ENCODE measurements around the gene CCDC177. TPM values are rescaled to one million over a fixed set of nuclear protein-coding genes. Genes with fewer than 3 reads are reported as not detected.
A peak's percentile ranks its signal among the peaks of the same experiment; 100 is the strongest.

Gene CCDC177
- total and polyA plus RNA-seq, 2 donors (not counting 1 experiment from before 2014, with no cell fraction given) = not detected

DNA sequence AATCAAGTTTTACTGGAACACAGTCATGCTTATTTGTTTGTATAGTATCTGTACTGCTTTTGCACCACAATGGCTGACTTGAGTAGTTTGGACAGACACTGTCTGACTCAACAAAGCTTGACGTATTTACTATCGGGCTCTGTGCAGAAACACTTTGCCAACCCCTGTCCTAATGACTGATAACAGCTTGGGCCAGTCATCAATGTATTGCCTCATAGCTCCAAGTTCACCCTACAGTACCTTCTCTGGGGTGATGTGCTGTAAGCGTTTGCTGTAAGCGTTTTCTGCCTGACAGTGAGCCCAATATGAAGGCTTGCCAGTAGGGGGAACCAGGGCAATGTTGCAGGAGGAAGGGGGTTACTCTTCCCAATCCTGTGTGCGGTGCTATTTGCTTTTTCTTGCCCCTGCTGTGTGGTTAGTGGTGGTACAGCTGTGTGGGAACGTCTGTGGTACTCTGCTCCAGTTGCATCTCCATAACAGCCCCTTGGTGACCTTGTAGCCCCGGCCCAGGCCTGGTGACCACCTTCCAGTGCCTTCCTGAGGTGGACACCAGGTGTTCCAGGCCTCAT lies 5.4 kb upstream of the CCDC177 start:
- no peak overlapping the region for H3K4me2 ChIP-seq (ENCODE audit: extremely low read depth, insufficient read depth, low read length)
- peak; percentile 91 to 99 for DNase-seq (ENCODE audit: low read depth in 2 of 2)
- no peaks in the 10 kb centered on the region for H3K36me3 ChIP-seq (ENCODE audit: control insufficient read depth, insufficient read depth, low read length)
- H3K27me3 ChIP-seq (ENCODE audit: control insufficient read depth, insufficient read depth, low read length) = peaks cover 11% of the 10 kb centered on the region
- peaks cover 2% of the 10 kb centered on the region for H3K4me1 ChIP-seq (ENCODE audit: control insufficient read depth, extremely low read depth, insufficient read depth, low read length)
- no peak overlapping the region for H2AFZ ChIP-seq (ENCODE audit: low read length)
- TF ChIP-seq, protein P1, sequence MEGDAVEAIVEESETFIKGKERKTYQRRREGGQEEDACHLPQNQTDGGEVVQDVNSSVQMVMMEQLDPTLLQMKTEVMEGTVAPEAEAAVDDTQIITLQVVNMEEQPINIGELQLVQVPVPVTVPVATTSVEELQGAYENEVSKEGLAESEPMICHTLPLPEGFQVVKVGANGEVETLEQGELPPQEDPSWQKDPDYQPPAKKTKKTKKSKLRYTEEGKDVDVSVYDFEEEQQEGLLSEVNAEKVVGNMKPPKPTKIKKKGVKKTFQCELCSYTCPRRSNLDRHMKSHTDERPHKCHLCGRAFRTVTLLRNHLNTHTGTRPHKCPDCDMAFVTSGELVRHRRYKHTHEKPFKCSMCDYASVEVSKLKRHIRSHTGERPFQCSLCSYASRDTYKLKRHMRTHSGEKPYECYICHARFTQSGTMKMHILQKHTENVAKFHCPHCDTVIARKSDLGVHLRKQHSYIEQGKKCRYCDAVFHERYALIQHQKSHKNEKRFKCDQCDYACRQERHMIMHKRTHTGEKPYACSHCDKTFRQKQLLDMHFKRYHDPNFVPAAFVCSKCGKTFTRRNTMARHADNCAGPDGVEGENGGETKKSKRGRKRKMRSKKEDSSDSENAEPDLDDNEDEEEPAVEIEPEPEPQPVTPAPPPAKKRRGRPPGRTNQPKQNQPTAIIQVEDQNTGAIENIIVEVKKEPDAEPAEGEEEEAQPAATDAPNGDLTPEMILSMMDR (conservative IDR thresholded peaks at IDR 0.05 in 1 of 2, IDR thresholded peaks at IDR 0.05 in 1 of 2; ENCODE audit: low read depth in 1 of 2, low read length in 2 of 2) = peak; percentile 59 to 89
- TF ChIP-seq EZH2 (IDR thresholded peaks at IDR 0.05; ENCODE audit: low read length, missing control alignments) = no peak
- H4K20me1 ChIP-seq (ENCODE audit: control insufficient read depth, extremely low read depth, insufficient read depth, low read length) = no peaks in the 10 kb centered on the region
- no peak overlapping the region for H3K27ac ChIP-seq (ENCODE audit: insufficient read depth, low read length)
- no peaks in the 10 kb centered on the region for H3K79me2 ChIP-seq (ENCODE audit: control insufficient read depth, insufficient read depth, low read length)
- H3K4me3 ChIP-seq (replicated peaks in 1 of 4; ENCODE audit: control extremely low read depth in 1 of 4, insufficient read depth in 1 of 4, low read depth in 3 of 4, low read length in 4 of 4) = no peak overlapping the region
- H3K9ac ChIP-seq (ENCODE audit: insufficient read depth, low read length) = no peak overlapping the region
- no peaks in the 10 kb centered on the region for H3K9me3 ChIP-seq (ENCODE audit: control insufficient read depth, insufficient read depth, low read depth, low read length)

DNA sequence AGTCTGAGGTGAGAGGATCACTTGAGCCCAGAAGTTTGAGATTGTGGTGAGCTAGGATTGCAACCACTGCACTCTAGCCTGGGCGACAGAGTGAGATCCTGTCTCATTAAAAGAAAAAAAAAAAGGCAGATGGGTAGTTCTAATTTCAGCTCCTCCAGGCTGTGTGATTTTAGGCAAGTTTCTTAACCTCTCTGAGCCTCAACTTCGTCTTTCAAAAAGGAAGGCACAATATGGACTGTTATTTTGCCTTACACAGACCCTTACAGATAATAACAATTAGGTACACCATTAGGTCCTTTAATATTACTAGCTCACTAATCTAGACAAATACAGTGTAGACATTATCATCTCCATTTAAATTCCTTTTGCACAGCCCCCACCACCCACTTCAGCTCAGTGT lies 4.8 kb upstream of the CCDC177 start:
- no peak overlapping the region for H3K4me2 ChIP-seq (ENCODE audit: extremely low read depth, insufficient read depth, low read length)
- H3K4me3 ChIP-seq (replicated peaks in 1 of 4; ENCODE audit: control extremely low read depth in 1 of 4, insufficient read depth in 1 of 4, low read depth in 3 of 4, low read length in 4 of 4) = no peak overlapping the region
- H3K9ac ChIP-seq (ENCODE audit: insufficient read depth, low read length) = no peak overlapping the region
- no peak for DNase-seq (ENCODE audit: low read depth in 2 of 2)
- H3K79me2 ChIP-seq (ENCODE audit: control insufficient read depth, insufficient read depth, low read length) = no peaks in the 10 kb centered on the region
- H3K27ac ChIP-seq (ENCODE audit: insufficient read depth, low read length) = no peak overlapping the region
- peaks cover 2% of the 10 kb centered on the region for H3K4me1 ChIP-seq (ENCODE audit: control insufficient read depth, extremely low read depth, insufficient read depth, low read length)
- peak; percentile 45 for TF ChIP-seq EZH2 (IDR thresholded peaks at IDR 0.05; ENCODE audit: low read length, missing control alignments)
- TF ChIP-seq, protein P1 (conservative IDR thresholded peaks at IDR 0.05 in 1 of 2, IDR thresholded peaks at IDR 0.05 in 1 of 2; ENCODE audit: low read depth in 1 of 2, low read length in 2 of 2) = no peak
- H3K36me3 ChIP-seq (ENCODE audit: control insufficient read depth, insufficient read depth, low read length) = no peaks in the 10 kb centered on the region
- no peak overlapping the region for H2AFZ ChIP-seq (ENCODE audit: low read length)
- H4K20me1 ChIP-seq (ENCODE audit: control insufficient read depth, extremely low read depth, insufficient read depth, low read length) = no peaks in the 10 kb centered on the region
- no peaks in the 10 kb centered on the region for H3K9me3 ChIP-seq (ENCODE audit: control insufficient read depth, insufficient read depth, low read depth, low read length)
- H3K27me3 ChIP-seq (ENCODE audit: control insufficient read depth, insufficient read depth, low read length) = peaks cover 13% of the 10 kb centered on the region

DNA sequence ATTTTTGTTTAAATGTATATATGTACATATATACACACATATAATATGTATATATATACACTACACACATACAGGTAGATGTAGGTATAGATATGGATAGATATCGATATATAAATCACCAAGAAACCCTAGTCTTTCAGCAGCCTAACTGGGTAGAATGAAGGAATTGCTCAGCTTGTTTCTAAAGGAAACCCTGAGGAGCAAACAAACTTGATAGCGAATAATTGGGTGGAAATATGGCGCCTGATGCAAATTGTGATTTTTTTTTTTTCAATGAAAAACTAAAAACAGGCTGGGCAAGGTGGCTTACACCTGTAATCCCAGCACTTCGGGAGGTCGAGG lies 254 bp upstream of the CCDC177 start:
- H3K9ac ChIP-seq (ENCODE audit: insufficient read depth, low read length) = no peak overlapping the region
- TF ChIP-seq EZH2 (IDR thresholded peaks at IDR 0.05; ENCODE audit: low read length, missing control alignments) = no peak
- TF ChIP-seq, protein P1 (conservative IDR thresholded peaks at IDR 0.05 in 1 of 2, IDR thresholded peaks at IDR 0.05 in 1 of 2; ENCODE audit: low read depth in 1 of 2, low read length in 2 of 2) = no peak
- no peaks in the 10 kb centered on the region for H3K9me3 ChIP-seq (ENCODE audit: control insufficient read depth, insufficient read depth, low read depth, low read length)
- H4K20me1 ChIP-seq (ENCODE audit: control insufficient read depth, extremely low read depth, insufficient read depth, low read length) = no peaks in the 10 kb centered on the region
- H2AFZ ChIP-seq (ENCODE audit: low read length) = no peak overlapping the region
- no peaks in the 10 kb centered on the region for H3K79me2 ChIP-seq (ENCODE audit: control insufficient read depth, insufficient read depth, low read length)
- no peaks in the 10 kb centered on the region for H3K36me3 ChIP-seq (ENCODE audit: control insufficient read depth, insufficient read depth, low read length)
- no peaks in the 10 kb centered on the region for H3K4me1 ChIP-seq (ENCODE audit: control insufficient read depth, extremely low read depth, insufficient read depth, low read length)
- peaks cover 46% of the 10 kb centered on the region for H3K27me3 ChIP-seq (ENCODE audit: control insufficient read depth, insufficient read depth, low read length)
- no peak for DNase-seq (ENCODE audit: low read depth in 2 of 2)
- H3K4me3 ChIP-seq (replicated peaks in 1 of 4; ENCODE audit: control extremely low read depth in 1 of 4, insufficient read depth in 1 of 4, low read depth in 3 of 4, low read length in 4 of 4) = no peak overlapping the region
- no peak overlapping the region for H3K27ac ChIP-seq (ENCODE audit: insufficient read depth, low read length)
- H3K4me2 ChIP-seq (ENCODE audit: extremely low read depth, insufficient read depth, low read length) = no peak overlapping the region

Data from fibroblast of lung (primary cell).